ENCODE data around the gene SERPINA3.

Gene SERPINA3

DNA sequence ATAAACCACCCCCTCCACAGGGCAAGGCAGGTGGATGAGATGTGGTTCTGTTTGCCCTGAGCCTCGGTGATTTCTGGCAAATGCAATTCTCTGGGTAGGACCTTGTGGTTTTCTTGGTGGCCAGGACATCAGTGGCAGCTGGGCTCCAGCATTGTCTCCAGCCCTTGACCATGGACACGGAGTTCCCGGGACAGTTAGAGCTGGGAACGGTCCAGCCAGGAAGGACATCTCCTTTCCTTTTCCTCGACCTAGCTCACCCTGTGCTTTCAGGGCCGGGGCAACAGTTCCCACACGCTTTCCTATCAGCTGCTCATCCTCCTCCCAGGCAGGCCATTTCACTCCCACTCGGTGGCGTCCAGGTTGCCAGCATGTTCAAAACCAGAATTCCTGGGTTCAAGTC, 41.8 kb upstream of the SERPINA3 start:
- no peak overlapping the region for H3K4me3 ChIP-seq (ENCODE audit: low read length)
- DNase-seq (ENCODE audit: low read depth) = no peak
- TF ChIP-seq, protein P1, sequence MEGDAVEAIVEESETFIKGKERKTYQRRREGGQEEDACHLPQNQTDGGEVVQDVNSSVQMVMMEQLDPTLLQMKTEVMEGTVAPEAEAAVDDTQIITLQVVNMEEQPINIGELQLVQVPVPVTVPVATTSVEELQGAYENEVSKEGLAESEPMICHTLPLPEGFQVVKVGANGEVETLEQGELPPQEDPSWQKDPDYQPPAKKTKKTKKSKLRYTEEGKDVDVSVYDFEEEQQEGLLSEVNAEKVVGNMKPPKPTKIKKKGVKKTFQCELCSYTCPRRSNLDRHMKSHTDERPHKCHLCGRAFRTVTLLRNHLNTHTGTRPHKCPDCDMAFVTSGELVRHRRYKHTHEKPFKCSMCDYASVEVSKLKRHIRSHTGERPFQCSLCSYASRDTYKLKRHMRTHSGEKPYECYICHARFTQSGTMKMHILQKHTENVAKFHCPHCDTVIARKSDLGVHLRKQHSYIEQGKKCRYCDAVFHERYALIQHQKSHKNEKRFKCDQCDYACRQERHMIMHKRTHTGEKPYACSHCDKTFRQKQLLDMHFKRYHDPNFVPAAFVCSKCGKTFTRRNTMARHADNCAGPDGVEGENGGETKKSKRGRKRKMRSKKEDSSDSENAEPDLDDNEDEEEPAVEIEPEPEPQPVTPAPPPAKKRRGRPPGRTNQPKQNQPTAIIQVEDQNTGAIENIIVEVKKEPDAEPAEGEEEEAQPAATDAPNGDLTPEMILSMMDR (conservative IDR thresholded peaks at IDR 0.05; ENCODE audit: low read depth, low read length) = no peak

DNA sequence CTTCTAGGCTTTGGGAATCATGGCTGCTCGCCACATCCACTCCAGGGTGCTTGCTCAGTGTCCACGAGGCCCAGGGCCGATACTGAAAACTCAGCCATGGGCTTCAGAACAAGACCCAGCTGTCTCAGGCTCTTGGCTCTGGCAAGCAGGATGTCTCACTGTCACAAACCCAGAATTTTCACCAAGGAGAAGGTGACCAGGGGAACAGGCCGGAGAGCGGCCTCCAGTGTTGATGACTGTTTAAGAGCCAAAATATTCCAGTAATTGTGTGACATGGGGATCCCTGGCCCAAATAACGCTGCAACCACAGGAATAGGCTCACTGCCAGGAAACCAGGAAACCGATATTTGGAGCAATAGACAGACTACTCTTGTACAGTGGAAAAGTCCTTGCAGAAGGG, 40.8 kb upstream of the SERPINA3 start:
- TF ChIP-seq, protein P1 (conservative IDR thresholded peaks at IDR 0.05; ENCODE audit: low read depth, low read length) = no peak
- no peak overlapping the region for H3K4me3 ChIP-seq (ENCODE audit: low read length)
- DNase-seq (ENCODE audit: low read depth) = no peak

DNA sequence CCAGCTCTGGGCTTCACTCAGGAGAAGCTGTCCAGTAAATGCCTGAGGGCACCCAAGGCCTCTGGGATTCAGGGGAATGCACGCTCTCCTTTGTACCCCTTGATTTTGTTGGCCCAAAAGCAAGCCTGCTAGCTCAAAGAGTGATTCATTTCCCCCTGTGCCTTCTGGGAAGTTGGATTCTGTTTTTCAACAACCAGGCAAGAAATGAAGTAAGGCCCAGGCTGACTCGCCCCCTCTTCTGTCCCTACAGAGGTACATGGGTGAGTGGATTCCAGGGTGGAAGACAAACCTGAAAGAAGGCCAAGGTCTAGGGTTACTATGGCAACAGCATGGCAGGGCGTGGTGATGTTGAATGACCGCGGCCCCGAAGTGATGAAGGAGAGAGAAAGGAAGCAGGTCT, 40.2 kb upstream of the SERPINA3 start:
- DNase-seq (ENCODE audit: low read depth) = no peak
- TF ChIP-seq, protein P1 (conservative IDR thresholded peaks at IDR 0.05; ENCODE audit: low read depth, low read length) = no peak
- no peak overlapping the region for H3K4me3 ChIP-seq (ENCODE audit: low read length)

DNA sequence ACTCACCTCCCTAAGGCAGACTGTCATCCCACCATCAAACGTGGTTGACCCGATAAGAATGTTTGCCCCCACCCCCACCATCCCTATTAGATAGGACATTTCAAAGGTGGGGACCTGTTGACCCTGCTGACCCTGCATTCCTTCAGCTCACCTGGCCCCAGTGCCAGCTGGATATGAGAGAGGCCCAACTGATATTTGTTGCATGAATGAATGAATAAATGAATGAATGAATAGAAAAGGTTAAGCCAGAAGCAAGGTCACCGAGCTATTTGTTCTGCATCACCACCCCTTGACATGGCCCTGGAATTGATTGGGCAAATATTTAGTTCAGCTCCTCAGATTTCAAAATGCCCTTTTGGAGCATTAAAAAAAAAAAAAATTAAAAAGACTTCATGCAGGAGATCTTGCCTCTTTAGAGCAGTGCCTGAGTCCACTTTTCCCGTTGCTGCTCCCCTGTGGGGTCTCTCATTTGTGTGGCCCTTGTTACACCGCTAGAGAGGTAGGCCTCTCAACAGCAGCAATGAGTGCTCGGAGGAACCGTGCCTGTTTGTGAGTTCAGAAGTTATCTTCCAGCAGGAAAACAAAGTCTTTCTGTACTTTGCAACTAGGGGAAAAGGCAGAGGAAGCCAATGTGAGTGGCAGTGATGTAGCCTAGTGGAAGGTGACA, 39.4 kb upstream of the SERPINA3 start:
- TF ChIP-seq, protein P1 (conservative IDR thresholded peaks at IDR 0.05; ENCODE audit: low read depth, low read length) = no peak
- H3K4me3 ChIP-seq (ENCODE audit: low read length) = no peak overlapping the region
- no peak for DNase-seq (ENCODE audit: low read depth)

DNA sequence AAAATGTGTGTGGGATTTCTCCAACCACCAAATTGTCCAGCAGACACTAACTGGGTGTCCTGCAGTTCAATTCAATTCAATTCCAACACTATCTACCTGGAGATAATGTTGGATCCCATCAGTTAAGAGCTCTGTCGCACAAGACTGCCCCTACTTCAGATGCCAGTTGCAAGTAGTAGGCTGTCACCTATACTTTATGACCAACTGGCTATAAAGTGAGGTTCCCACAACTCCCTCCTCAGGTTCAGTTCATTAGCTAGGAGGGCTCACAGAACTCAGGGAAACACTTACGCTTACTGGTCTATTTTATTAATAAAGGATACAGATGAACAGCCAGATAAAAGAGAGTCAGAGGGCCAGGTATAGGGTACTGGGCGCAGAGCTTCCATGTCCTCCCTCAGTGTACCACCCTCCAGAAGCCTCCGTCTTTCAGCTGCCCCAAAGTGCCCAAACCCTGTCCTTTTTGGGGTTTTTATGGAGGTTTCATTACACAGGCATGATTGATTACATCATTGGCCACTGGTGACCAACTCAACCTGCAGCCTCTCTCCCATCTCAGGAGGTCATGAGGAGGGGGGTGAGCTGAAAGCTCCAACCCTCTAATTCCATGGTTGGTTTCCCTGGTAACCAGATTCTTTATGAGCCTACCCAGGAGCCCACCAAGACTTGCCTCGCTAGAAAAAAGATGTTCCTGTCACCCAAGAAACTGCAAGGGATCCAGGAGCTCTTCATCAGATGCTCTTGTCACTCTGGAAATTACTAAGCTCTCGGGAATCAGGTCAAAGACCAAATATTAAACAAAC, 38.5 kb upstream of the SERPINA3 start:
- TF ChIP-seq, protein P1 (conservative IDR thresholded peaks at IDR 0.05; ENCODE audit: low read depth, low read length) = no peak
- no peak overlapping the region for H3K4me3 ChIP-seq (ENCODE audit: low read length)
- DNase-seq (ENCODE audit: low read depth) = no peak

DNA sequence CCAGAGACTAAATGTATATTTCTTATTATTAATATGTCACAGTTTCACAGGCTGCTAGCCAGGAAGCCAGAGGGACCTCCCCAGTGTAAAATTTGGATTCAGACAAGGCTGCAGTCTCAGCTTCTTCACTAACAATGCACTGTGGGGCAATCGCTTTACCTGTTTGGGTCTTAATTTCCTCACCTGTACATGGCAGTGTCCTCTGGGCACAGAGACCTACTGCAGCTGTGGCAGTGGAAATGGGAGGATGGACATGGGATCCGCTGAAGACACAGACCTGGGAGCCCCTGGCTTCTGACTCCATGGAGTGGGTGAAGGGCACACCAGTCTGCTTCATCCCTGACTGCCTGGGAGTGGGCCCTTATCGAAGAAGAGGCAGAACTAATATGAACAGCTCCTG, 37.9 kb upstream of the SERPINA3 start:
- TF ChIP-seq, protein P1 (conservative IDR thresholded peaks at IDR 0.05; ENCODE audit: low read depth, low read length) = no peak
- no peak overlapping the region for H3K4me3 ChIP-seq (ENCODE audit: low read length)
- DNase-seq (ENCODE audit: low read depth) = no peak
